ENCODE results near the gene DTX1. TPM values are rescaled to one million over a fixed set of nuclear protein-coding genes. Genes with fewer than 3 reads are reported as not detected.

The DTX1 gene
- polyA plus RNA-seq, 1 donor = 9.1 TPM

GRCh38 chr12:113070117-113070906, 13.8 kb downstream of the DTX1 start:
- no CpG with 5 or more reads among the region's 15 CpGs for WGBS (ENCODE audit: insufficient coverage, low lambda C conversion rate)
- H3K27ac ChIP-seq (ENCODE audit: low read length) = no peak overlapping the region

GRCh38 chr12:113071135-113072112, 14.9 kb downstream of the DTX1 start:
- H3K27me3 ChIP-seq (ENCODE audit: control insufficient read depth, insufficient read depth, low read length) = peaks cover 5% of the 10 kb centered on the region
- no peak overlapping the region for H3K4me3 ChIP-seq (ENCODE audit: low read length)
- no peaks in the 10 kb centered on the region for H3K4me1 ChIP-seq (ENCODE audit: control insufficient read depth, insufficient read depth, low read length)
- no peaks in the 10 kb centered on the region for H3K36me3 ChIP-seq (ENCODE audit: control insufficient read depth, insufficient read depth, low read length)
- H3K27ac ChIP-seq (ENCODE audit: low read length) = no peak overlapping the region
- no CpG with 5 or more reads among the region's 21 CpGs for WGBS (ENCODE audit: insufficient coverage, low lambda C conversion rate)
- no peak for DNase-seq
- H3K9me3 ChIP-seq (ENCODE audit: control insufficient read depth, low read depth, low read length) = no peaks in the 10 kb centered on the region

More at GRCh38 chr12:113070117-113070906, 13.8 kb downstream of the DTX1 start:
- H3K27me3 ChIP-seq (ENCODE audit: control insufficient read depth, insufficient read depth, low read length) = peaks cover 5% of the 10 kb centered on the region
- H3K4me1 ChIP-seq (ENCODE audit: control insufficient read depth, insufficient read depth, low read length) = no peaks in the 10 kb centered on the region
- DNase-seq = no peak
- no peaks in the 10 kb centered on the region for H3K9me3 ChIP-seq (ENCODE audit: control insufficient read depth, low read depth, low read length)
- H3K36me3 ChIP-seq (ENCODE audit: control insufficient read depth, insufficient read depth, low read length) = no peaks in the 10 kb centered on the region
- H3K4me3 ChIP-seq (ENCODE audit: low read length) = no peak overlapping the region

- DNase-seq = no peak
- Histone ChIP-seq H3K9me3 (ENCODE audit: control insufficient read depth, low read depth, low read length) (no peaks in the 10 kb centered on the region), H3K27ac (ENCODE audit: low read length) (no peak overlapping the region), H3K36me3 (ENCODE audit: control insufficient read depth, insufficient read depth, low read length) (no peaks in the 10 kb centered on the region), H3K4me3 (ENCODE audit: low read length) (no peak overlapping the region), H3K4me1 (ENCODE audit: control insufficient read depth, insufficient read depth, low read length) (no peaks in the 10 kb centered on the region), H3K27me3 (ENCODE audit: control insufficient read depth, insufficient read depth, low read length) (peaks cover 10% of the 10 kb centered on the region)
- WGBS (ENCODE audit: insufficient coverage, low lambda C conversion rate) = no CpG with 5 or more reads among the region's 3 CpGs
Measured at GRCh38 chr12:113072136-113072535, 15.6 kb downstream of the DTX1 start.

- Histone ChIP-seq H3K4me3 (ENCODE audit: low read length) (no peak overlapping the region), H3K27ac (ENCODE audit: low read length) (no peak overlapping the region), H3K4me1 (ENCODE audit: control insufficient read depth, insufficient read depth, low read length) (no peaks in the 10 kb centered on the region), H3K9me3 (ENCODE audit: control insufficient read depth, low read depth, low read length) (no peaks in the 10 kb centered on the region), H3K27me3 (ENCODE audit: control insufficient read depth, insufficient read depth, low read length) (peaks cover 21% of the 10 kb centered on the region), H3K36me3 (ENCODE audit: control insufficient read depth, insufficient read depth, low read length) (no peaks in the 10 kb centered on the region)
- DNase-seq = no peak
- no CpG with 5 or more reads among the region's 3 CpGs for WGBS (ENCODE audit: insufficient coverage, low lambda C conversion rate)
Measured at GRCh38 chr12:113073586-113073985, 17.1 kb downstream of the DTX1 start.

- H3K27ac ChIP-seq (ENCODE audit: low read length) = no peak overlapping the region
- H3K27me3 ChIP-seq (ENCODE audit: control insufficient read depth, insufficient read depth, low read length) = peaks cover 33% of the 10 kb centered on the region
- H3K36me3 ChIP-seq (ENCODE audit: control insufficient read depth, insufficient read depth, low read length) = no peaks in the 10 kb centered on the region
- H3K4me1 ChIP-seq (ENCODE audit: control insufficient read depth, insufficient read depth, low read length) = no peaks in the 10 kb centered on the region
- no CpG with 5 or more reads among the region's 6 CpGs for WGBS (ENCODE audit: insufficient coverage, low lambda C conversion rate)
- no peaks in the 10 kb centered on the region for H3K9me3 ChIP-seq (ENCODE audit: control insufficient read depth, low read depth, low read length)
- no peak for DNase-seq
- H3K4me3 ChIP-seq (ENCODE audit: low read length) = no peak overlapping the region
Measured at GRCh38 chr12:113075137-113075683, 18.7 kb downstream of the DTX1 start.

GRCh38 chr12:113077057-113077858, 20.7 kb downstream of the DTX1 start:
- no peak overlapping the region for H3K27ac ChIP-seq (ENCODE audit: low read length)
- no peak for DNase-seq
- peaks cover 39% of the 10 kb centered on the region for H3K27me3 ChIP-seq (ENCODE audit: control insufficient read depth, insufficient read depth, low read length)
- H3K4me1 ChIP-seq (ENCODE audit: control insufficient read depth, insufficient read depth, low read length) = no peaks in the 10 kb centered on the region
- no peaks in the 10 kb centered on the region for H3K36me3 ChIP-seq (ENCODE audit: control insufficient read depth, insufficient read depth, low read length)
- no peaks in the 10 kb centered on the region for H3K9me3 ChIP-seq (ENCODE audit: control insufficient read depth, low read depth, low read length)
- no peak overlapping the region for H3K4me3 ChIP-seq (ENCODE audit: low read length)
- WGBS (ENCODE audit: insufficient coverage, low lambda C conversion rate) = no CpG with 5 or more reads among the region's 70 CpGs

GRCh38 chr12:113077859-113078255, 21.3 kb downstream of the DTX1 start:
- H3K27ac ChIP-seq (ENCODE audit: low read length) = no peak overlapping the region
- H3K4me3 ChIP-seq (ENCODE audit: low read length) = no peak overlapping the region
- H3K4me1 ChIP-seq (ENCODE audit: control insufficient read depth, insufficient read depth, low read length) = no peaks in the 10 kb centered on the region
- no peaks in the 10 kb centered on the region for H3K9me3 ChIP-seq (ENCODE audit: control insufficient read depth, low read depth, low read length)
- DNase-seq = no peak
- H3K36me3 ChIP-seq (ENCODE audit: control insufficient read depth, insufficient read depth, low read length) = no peaks in the 10 kb centered on the region
- 20% methylated on average over 1 of the region's 48 CpGs for WGBS (ENCODE audit: insufficient coverage, low lambda C conversion rate)
- H3K27me3 ChIP-seq (ENCODE audit: control insufficient read depth, insufficient read depth, low read length) = peaks cover 39% of the 10 kb centered on the region

GRCh38 chr12:113081873-113082272, 25.3 kb downstream of the DTX1 start:
- H3K36me3 ChIP-seq (ENCODE audit: control insufficient read depth, insufficient read depth, low read length) = no peaks in the 10 kb centered on the region
- no peaks in the 10 kb centered on the region for H3K9me3 ChIP-seq (ENCODE audit: control insufficient read depth, low read depth, low read length)
- WGBS (ENCODE audit: insufficient coverage, low lambda C conversion rate) = no CpG with 5 or more reads among the region's 4 CpGs
- peaks cover 36% of the 10 kb centered on the region for H3K27me3 ChIP-seq (ENCODE audit: control insufficient read depth, insufficient read depth, low read length)
- no peak overlapping the region for H3K4me3 ChIP-seq (ENCODE audit: low read length)
- no peak overlapping the region for H3K27ac ChIP-seq (ENCODE audit: low read length)
- H3K4me1 ChIP-seq (ENCODE audit: control insufficient read depth, insufficient read depth, low read length) = no peaks in the 10 kb centered on the region
- DNase-seq = no peak

GRCh38 chr12:113082486-113083148, 26.1 kb downstream of the DTX1 start:
- H3K36me3 ChIP-seq (ENCODE audit: control insufficient read depth, insufficient read depth, low read length) = no peaks in the 10 kb centered on the region
- no peak for DNase-seq
- no peak overlapping the region for H3K27ac ChIP-seq (ENCODE audit: low read length)
- WGBS (ENCODE audit: insufficient coverage, low lambda C conversion rate) = no CpG with 5 or more reads among the region's 9 CpGs
- no peak overlapping the region for H3K4me3 ChIP-seq (ENCODE audit: low read length)
- H3K27me3 ChIP-seq (ENCODE audit: control insufficient read depth, insufficient read depth, low read length) = peaks cover 32% of the 10 kb centered on the region
- H3K4me1 ChIP-seq (ENCODE audit: control insufficient read depth, insufficient read depth, low read length) = no peaks in the 10 kb centered on the region
- no peaks in the 10 kb centered on the region for H3K9me3 ChIP-seq (ENCODE audit: control insufficient read depth, low read depth, low read length)

Data from large intestine (tissue), 3 donors.